BJ (cell line): ENCODE measurements around the gene COL20A1. TPM values are rescaled to one million over a fixed set of nuclear protein-coding genes. Genes with fewer than 3 reads are reported as not detected.

ENCODE experiments used
- CTCF ChIA-PET: fragments of 350-600 bp; formaldehyde crosslinking; extraction: SDS; loops from one replicate; lab custom pipeline; 2021; ENCODE audit warnings: antibody characterized with exemption, inconsistent platforms; lab: Yijun Ruan, JAX
- POLR2A ChIA-PET: fragments of 300-600 bp; sonication (Branson Sonifier 250); formaldehyde crosslinking; extraction: SDS; loops from one replicate; lab custom pipeline; 2021; ENCODE audit warnings: antibody characterized with exemption; lab: Charles Lee
- DNase-seq: peaks from one replicate; pipeline ENCODE4 v3.0.0-alpha.2; 2011; ENCODE audit warnings: low read depth
- H3K27me3 ChIP-seq: 2 replicates; pipeline ENCODE4 v1.6.0; 2011; ENCODE audit warnings: low read length; ENCODE audit not compliant: control insufficient read depth, insufficient read depth
- H3K36me3 ChIP-seq: 2 replicates; pipeline ENCODE4 v1.5.1; 2011; ENCODE audit warnings: low read length; ENCODE audit not compliant: control insufficient read depth, insufficient read depth
- H3K4me3 ChIP-seq: 2 replicates; pipeline ENCODE4 v1.5.1; 2011; ENCODE audit warnings: low read depth, mild to moderate bottlenecking, control low read depth, low read length
- CTCF ChIP-seq: IDR thresholded peaks from 2 replicates; pipeline ENCODE4 v1.5.1; 2011; ENCODE audit warnings: low read depth, mild to moderate bottlenecking, control low read depth, inconsistent platforms, low read length, moderate library complexity; ENCODE audit not compliant: insufficient read depth
- polyA plus RNA-seq: library from polyadenylated mRNA; depleted of rRNA; stranded (reverse); fragments of >200 nt; gene quantifications from 2 replicates; pipeline ENCODE4 v1.2.3, GENCODE V29; 2011

COL20A1 gene
- polyA plus RNA-seq, 1 experiment, result not detected

- ChIA-PET CTCF (interaction anchor here (0.7 to 2.6 kb wide), 3 partner anchors 9 to 49 kb away, joined by 3 to 14 read pairs (median 3); no protein-coding TSS in a partner anchor), POLR2A (no interaction called here)
- TF ChIP-seq CTCF, result no peak
- peaks cover 62% of the 10 kb centered on the region for H3K27me3 ChIP-seq
- no peaks in the 10 kb centered on the region for H3K36me3 ChIP-seq
- H3K4me3 ChIP-seq, result no peak overlapping the region
- no peak for DNase-seq
Observed at GRCh38 chr20:63260521-63260920, 32.5 kb upstream of the COL20A1 start.

GRCh38 chr20:63261060-63261794 lies 31.8 kb upstream of the COL20A1 start:
- TF ChIP-seq CTCF, result no peak
- ChIA-PET CTCF (interaction anchor here (0.7 to 2.6 kb wide), 3 partner anchors 8 to 48 kb away, joined by 3 to 14 read pairs (median 3); no protein-coding TSS in a partner anchor), POLR2A (no interaction called here)
- no peak for DNase-seq
- Histone ChIP-seq H3K4me3 (no peak overlapping the region), H3K27me3 (peaks cover 60% of the 10 kb centered on the region), H3K36me3 (no peaks in the 10 kb centered on the region)

GRCh38 chr20:63261795-63262528 lies 31.0 kb upstream of the COL20A1 start:
- Histone ChIP-seq H3K27me3 (peaks cover 57% of the 10 kb centered on the region), H3K36me3 (no peaks in the 10 kb centered on the region), H3K4me3 (no peak overlapping the region)
- DNase-seq, result no peak
- ChIA-PET POLR2A (no interaction called here), CTCF (interaction anchor here (2.9 kb wide), 1 partner anchor 38 kb away, joined by 9 read pairs; no protein-coding TSS in a partner anchor)
- TF ChIP-seq CTCF, result no peak

GRCh38 chr20:63262836-63263235 lies 30.1 kb upstream of the COL20A1 start:
- ChIA-PET POLR2A (no interaction called here), CTCF (interaction anchor here (2.9 kb wide), 1 partner anchor 39 kb away, joined by 9 read pairs; no protein-coding TSS in a partner anchor)
- no peak for DNase-seq
- no peak for TF ChIP-seq CTCF
- peaks cover 56% of the 10 kb centered on the region for H3K27me3 ChIP-seq
- no peak overlapping the region for H3K4me3 ChIP-seq
- no peaks in the 10 kb centered on the region for H3K36me3 ChIP-seq

- Histone ChIP-seq H3K27me3 (peaks cover 47% of the 10 kb centered on the region), H3K36me3 (no peaks in the 10 kb centered on the region), H3K4me3 (no peak overlapping the region)
- CTCF ChIA-PET, result interaction anchor here (2.9 kb wide), 1 partner anchor 40 kb away, joined by 9 read pairs; no protein-coding TSS in a partner anchor
- POLR2A ChIA-PET, result no interaction called here
- DNase-seq, result no peak
- TF ChIP-seq CTCF, result no peak
Observed at GRCh38 chr20:63264000-63264399, 29.0 kb upstream of the COL20A1 start.
